Measurements from ENCODE around the gene CHCHD3.

GRCh38 chr7:132838313-132838712 lies 243.6 kb downstream of the CHCHD3 start:
- TF ChIP-seq CTCF (IDR thresholded peaks at IDR 0.05; ENCODE audit: low read depth, low read length) (no peak), EZH2phosphoT487 (IDR thresholded peaks at IDR 0.05; ENCODE audit: low read depth) (no peak)
